Measurements from ENCODE around the gene DIPK1A.
A peak's percentile ranks its signal among the peaks of the same experiment; 100 is the strongest.

DIPK1A gene

GRCh38 chr1:92877792-92878191 is 83.5 kb downstream of the DIPK1A start:
- DNase-seq (no peak), ATAC-seq (no peak)

- ATAC-seq (peak; percentile 36), DNase-seq (no peak)
Observed at GRCh38 chr1:92877081-92877711, 84.1 kb downstream of the DIPK1A start.

- no peak for ATAC-seq
- DNase-seq = no peak
Observed at GRCh38 chr1:92876351-92876750, 84.9 kb downstream of the DIPK1A start.

- no peak for DNase-seq
- ATAC-seq = no peak
Observed at GRCh38 chr1:92874987-92875386, 86.3 kb downstream of the DIPK1A start.

GRCh38 chr1:92872719-92873118 is 88.5 kb downstream of the DIPK1A start:
- DNase-seq (no peak), ATAC-seq (no peak)

GRCh38 chr1:92870591-92870990 is 90.7 kb downstream of the DIPK1A start:
- DNase-seq (no peak), ATAC-seq (no peak)

- DNase-seq (no peak), ATAC-seq (no peak)
Observed at GRCh38 chr1:92864131-92864530, 97.1 kb downstream of the DIPK1A start.

- ATAC-seq = no peak
- no peak for DNase-seq
Observed at GRCh38 chr1:92862605-92863004, 98.7 kb downstream of the DIPK1A start.

GRCh38 chr1:92859400-92860039 is 101.7 kb downstream of the DIPK1A start:
- ATAC-seq (no peak), DNase-seq (no peak)

- DNase-seq (peak; percentile 41), ATAC-seq (peak; percentile 81)
Observed at GRCh38 chr1:92858564-92859399, 102.5 kb downstream of the DIPK1A start.

GRCh38 chr1:92857817-92858216 is 103.4 kb downstream of the DIPK1A start:
- DNase-seq (no peak), ATAC-seq (no peak)

GRCh38 chr1:92855236-92855635 is 106.0 kb downstream of the DIPK1A start:
- ATAC-seq = no peak
- no peak for DNase-seq

GRCh38 chr1:92854101-92854785 is 107.0 kb downstream of the DIPK1A start:
- ATAC-seq (no peak), DNase-seq (no peak)

GRCh38 chr1:92853299-92853698 is 108.0 kb downstream of the DIPK1A start:
- no peak for DNase-seq
- ATAC-seq = no peak

- ATAC-seq (no peak), DNase-seq (no peak)
Observed at GRCh38 chr1:92851729-92852128, 109.5 kb downstream of the DIPK1A start.

- no peak for ATAC-seq
- no peak for DNase-seq
Observed at GRCh38 chr1:92850019-92850418, 111.2 kb downstream of the DIPK1A start.

- no peak for DNase-seq
- no peak for ATAC-seq
Observed at GRCh38 chr1:92848201-92848600, 113.1 kb downstream of the DIPK1A start.

GRCh38 chr1:92845908-92846307 is 115.4 kb downstream of the DIPK1A start:
- no peak for DNase-seq
- no peak for ATAC-seq

- DNase-seq (no peak), ATAC-seq (no peak)
Observed at GRCh38 chr1:92844439-92844838, 116.8 kb downstream of the DIPK1A start.

- ATAC-seq = no peak
- DNase-seq = no peak
Observed at GRCh38 chr1:92843429-92844352, 117.6 kb downstream of the DIPK1A start.

- DNase-seq = no peak
- no peak for ATAC-seq
Observed at GRCh38 chr1:92843046-92843423, 118.2 kb downstream of the DIPK1A start.
